Epithelial cell of proximal tubule (primary cell): ENCODE measurements around the gene GPX4. TPM values are rescaled to one million over a fixed set of nuclear protein-coding genes. Genes with fewer than 3 reads are reported as not detected.

Experiments
- DNase-seq: peaks from one replicate; pipeline ENCODE4 v3.0.0-alpha.2; 2011; ENCODE audit warnings: low read depth
- H3K4me3 ChIP-seq: 2 replicates; pipeline ENCODE4 v1.5.1; 2011; ENCODE audit warnings: low read depth, mild to moderate bottlenecking, low read length
- CTCF ChIP-seq: conservative IDR thresholded peaks from 2 replicates; pipeline ENCODE4 v1.5.1; 2012; ENCODE audit warnings: low read depth, mild to moderate bottlenecking, low read length
- total RNA-seq: library from RNA; depleted of rRNA; stranded (reverse); fragments of >200 nt; gene quantifications from 2 replicates; pipeline ENCODE4 v1.2.3, GENCODE V29; 2015

GPX4 gene
- total RNA-seq, 1 donor from 2014 or later: 457 TPM

DNA sequence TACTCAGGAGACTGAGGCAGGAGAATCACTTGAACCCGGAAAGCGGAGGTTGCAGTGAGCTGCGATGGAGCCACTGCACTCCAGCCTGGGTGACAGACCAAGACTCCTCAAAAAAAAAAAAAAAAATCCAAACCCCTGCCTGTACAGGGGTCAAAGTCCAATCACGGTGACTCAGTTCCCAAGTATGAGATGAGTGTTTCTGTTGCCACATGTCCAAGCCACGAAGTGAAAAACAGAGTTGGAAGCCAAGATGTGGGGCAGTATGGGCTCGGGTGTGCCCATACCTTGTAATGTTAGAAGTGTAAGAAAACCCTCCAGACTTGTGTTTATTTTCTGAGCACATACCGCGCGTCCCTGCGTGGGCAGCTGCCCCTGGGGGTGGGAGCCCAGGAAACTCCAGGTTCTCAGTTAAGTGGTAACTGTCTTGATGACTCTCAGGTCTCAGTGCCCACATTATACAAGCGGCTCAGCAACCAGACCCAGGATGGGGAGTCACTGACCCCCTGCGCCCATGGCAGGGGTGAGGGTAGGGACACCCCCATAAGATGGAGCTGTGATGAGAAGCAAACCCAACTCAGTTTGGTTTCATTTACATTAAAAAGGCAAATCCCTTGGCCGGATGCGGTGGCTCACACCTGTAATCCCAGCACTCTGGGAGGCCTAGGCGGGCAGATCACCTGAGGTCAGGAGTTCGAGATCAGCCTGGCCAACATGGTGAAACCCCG is 1.2 kb upstream of the GPX4 start:
- no peak for TF ChIP-seq CTCF
- peak; percentile 99 for DNase-seq
- no peak overlapping the region for H3K4me3 ChIP-seq

GRCh38 chr19:1103132-1103707 is 574 bp upstream of the GPX4 start:
- TF ChIP-seq CTCF: no peak
- DNase-seq: no peak
- H3K4me3 ChIP-seq: peak overlapping the region; percentile 44

DNA sequence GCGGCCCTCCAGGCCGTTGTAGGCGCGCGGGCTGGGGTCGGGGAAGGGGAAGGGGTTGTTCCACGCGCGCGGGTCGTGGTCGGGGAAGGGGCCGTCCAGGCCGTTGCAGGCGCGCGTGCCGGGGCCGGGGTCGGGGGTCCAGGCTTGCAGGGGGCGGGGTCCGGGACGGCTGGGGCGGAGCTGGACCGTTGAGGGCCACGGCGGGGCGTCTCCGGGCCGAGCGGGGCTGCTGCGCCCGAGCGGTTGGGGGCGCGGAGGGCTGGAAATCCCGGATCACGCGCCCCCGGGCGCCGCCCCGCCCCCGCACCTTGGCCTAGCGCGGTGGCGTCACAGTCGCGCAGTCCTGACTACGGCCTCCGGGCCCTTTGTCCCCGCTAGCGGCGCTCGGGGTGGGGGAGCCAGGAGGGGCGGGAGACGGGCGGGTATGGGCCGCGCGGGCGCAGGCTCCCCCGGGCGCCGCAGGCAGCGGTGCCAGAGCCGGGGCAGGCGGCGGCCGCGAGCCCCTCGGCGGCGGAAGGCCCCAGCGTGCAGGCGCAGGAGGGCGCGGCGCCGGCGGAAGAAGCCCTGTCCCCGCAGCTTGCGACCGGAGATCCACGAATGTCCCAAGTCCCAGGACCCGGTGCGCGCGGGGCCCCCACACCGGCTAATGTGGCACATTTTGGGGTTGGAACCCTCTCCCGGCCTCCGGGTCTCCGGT is 665 bp downstream of the GPX4 start:
- DNase-seq: no peak
- no peak for TF ChIP-seq CTCF
- peak overlapping the region; percentile 83 for H3K4me3 ChIP-seq

DNA sequence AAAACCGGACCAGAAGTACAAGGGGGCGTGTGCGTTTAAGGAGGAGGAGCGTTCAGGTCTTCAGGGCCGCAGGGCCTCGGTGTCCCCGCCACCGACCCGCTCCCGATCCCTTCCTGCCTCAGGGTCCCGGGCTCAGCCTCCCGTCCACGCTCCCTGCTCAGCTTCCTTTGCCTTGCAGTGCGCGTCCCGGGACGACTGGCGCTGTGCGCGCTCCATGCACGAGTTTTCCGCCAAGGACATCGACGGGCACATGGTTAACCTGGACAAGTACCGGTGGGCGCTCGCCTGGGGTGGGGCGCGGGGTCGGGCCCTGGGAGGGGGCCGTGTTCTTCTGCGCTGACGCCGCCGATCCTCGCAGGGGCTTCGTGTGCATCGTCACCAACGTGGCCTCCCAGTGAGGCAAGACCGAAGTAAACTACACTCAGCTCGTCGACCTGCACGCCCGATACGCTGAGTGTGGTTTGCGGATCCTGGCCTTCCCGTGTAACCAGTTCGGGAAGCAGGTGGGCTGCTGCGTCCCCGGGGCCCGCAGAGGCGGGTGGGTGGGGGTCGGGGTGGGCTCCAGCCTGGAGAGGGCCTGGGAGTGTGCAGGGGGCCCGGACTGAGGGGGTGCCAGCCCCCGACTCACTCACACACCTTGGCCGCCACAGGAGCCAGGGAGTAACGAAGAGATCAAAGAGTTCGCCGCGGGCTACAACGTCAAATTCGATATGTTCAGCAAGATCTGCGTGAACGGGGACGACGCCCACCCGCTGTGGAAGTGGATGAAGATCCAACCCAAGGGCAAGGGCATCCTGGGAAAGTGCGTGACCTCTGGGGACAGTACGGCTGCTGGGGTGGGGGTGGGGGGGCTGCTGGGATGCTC is 1.4 kb downstream of the GPX4 start:
- no peak for DNase-seq
- TF ChIP-seq CTCF: no peak
- peak overlapping the region; percentile 83 for H3K4me3 ChIP-seq

DNA sequence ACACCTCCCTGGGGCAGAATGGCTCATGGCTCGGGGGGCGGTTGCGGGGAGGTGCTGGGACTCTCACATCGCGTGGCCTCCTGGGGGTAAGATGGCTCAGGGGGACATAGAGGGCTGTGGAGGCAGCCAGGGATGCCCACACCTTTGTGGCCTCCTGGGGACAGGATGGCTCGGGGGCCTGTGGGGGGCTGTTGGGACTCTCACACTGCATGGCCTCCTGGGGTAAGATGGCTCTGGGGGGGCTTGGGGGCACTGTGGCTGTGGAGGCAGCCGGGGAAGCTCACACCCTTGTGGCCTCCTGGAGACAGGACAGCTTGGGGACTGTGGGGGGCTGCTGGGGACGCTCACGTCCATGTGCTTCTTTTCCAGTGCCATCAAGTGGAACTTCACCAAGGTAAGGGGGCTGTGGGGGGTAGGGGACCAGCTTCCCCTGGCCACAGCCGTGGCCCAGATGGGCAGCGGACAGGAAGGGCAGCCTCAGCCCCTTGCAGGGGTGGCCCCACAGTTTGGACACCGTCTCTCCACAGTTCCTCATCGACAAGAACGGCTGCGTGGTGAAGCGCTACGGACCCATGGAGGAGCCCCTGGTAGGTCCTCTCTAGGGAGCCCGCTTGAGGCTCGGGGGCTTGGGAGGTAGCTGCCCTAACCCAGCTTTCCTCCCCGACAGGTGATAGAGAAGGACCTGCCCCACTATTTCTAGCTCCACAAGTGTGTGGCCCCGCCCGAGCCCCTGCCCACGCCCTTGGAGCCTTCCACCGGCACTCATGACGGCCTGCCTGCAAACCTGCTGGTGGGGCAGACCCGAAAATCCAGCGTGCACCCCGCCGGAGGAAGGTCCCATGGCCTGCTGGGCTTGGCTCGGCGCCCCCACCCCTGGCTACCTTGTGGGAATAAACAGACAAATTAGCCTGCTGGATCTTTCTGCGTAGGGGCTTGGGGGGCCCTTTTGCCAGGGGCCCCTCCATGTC is 2.4 kb downstream of the GPX4 start:
- peak overlapping the region; percentile 83 for H3K4me3 ChIP-seq
- DNase-seq: no peak
- TF ChIP-seq CTCF: no peak
